IPS-18c (cell line): ENCODE results near the gene TMEM134.
"Not testable (repeated sequence)": the region's sequence is repeated elsewhere in the genome, so short reads cannot be mapped to it uniquely, and the experiment has no call there.

Experiments
- H3K4me3 ChIP-seq: 2 replicates; pipeline ENCODE4 v1.7.0; 2013; ENCODE audit warnings: low read depth, mild to moderate bottlenecking, low read length, moderate library complexity; ENCODE audit not compliant: insufficient read depth
- H3K9me3 ChIP-seq: one replicate; pipeline ENCODE4 v1.6.1; 2013; ENCODE audit warnings: mild to moderate bottlenecking, low read length, moderate library complexity; ENCODE audit not compliant: control insufficient read depth, insufficient read depth

The TMEM134 gene

GRCh38 chr11:67469508-67469811 lies 409 bp upstream of the TMEM134 start:
- Histone ChIP-seq H3K4me3 (peak overlapping the region; percentile 36; the same call in 1 of the 2 replicates), H3K9me3 (no peaks in the 10 kb centered on the region)

GRCh38 chr11:67468456-67468758 lies 644 bp downstream of the TMEM134 start:
- peak overlapping the region; percentile 81 for H3K4me3 ChIP-seq
- no peaks in the 10 kb centered on the region for H3K9me3 ChIP-seq

- Histone ChIP-seq H3K4me3 (peak overlapping the region; percentile 81), H3K9me3 (no peaks in the 10 kb centered on the region)
Observed at GRCh38 chr11:67468056-67468455, 995 bp downstream of the TMEM134 start.

GRCh38 chr11:67466962-67467771 lies 1.9 kb downstream of the TMEM134 start:
- Histone ChIP-seq H3K9me3 (no peaks in the 10 kb centered on the region), H3K4me3 (no peak overlapping the region)

- Histone ChIP-seq H3K4me3 (no peak overlapping the region), H3K9me3 (no peaks in the 10 kb centered on the region)
Observed at GRCh38 chr11:67466367-67466766, 2.7 kb downstream of the TMEM134 start.

- not testable (repeated sequence) for H3K9me3 ChIP-seq
- peak overlapping the region; percentile 76; the same call in 1 of the 2 replicates for H3K4me3 ChIP-seq
Observed at GRCh38 chr11:67465530-67465929, 3.5 kb downstream of the TMEM134 start.

GRCh38 chr11:67465189-67465510 lies 3.9 kb downstream of the TMEM134 start:
- peak overlapping the region; percentile 76 for H3K4me3 ChIP-seq
- H3K9me3 ChIP-seq = no peaks in the 10 kb centered on the region

GRCh38 chr11:67464411-67465188 lies 4.5 kb downstream of the TMEM134 start:
- no peaks in the 10 kb centered on the region for H3K9me3 ChIP-seq
- H3K4me3 ChIP-seq = peak overlapping the region; percentile 76

- Histone ChIP-seq H3K4me3 (peak overlapping the region; percentile 38; the same call in 1 of the 2 replicates), H3K9me3 (no peaks in the 10 kb centered on the region)
Observed at GRCh38 chr11:67463680-67464410, 5.2 kb downstream of the TMEM134 start.

- no peak overlapping the region for H3K4me3 ChIP-seq
- H3K9me3 ChIP-seq = no peaks in the 10 kb centered on the region
Observed at GRCh38 chr11:67463186-67463585, 5.9 kb downstream of the TMEM134 start.

- Histone ChIP-seq H3K9me3 (no peaks in the 10 kb centered on the region), H3K4me3 (no peak overlapping the region)
Observed at GRCh38 chr11:67458266-67458665, 10.8 kb downstream of the TMEM134 start.

GRCh38 chr11:67457453-67457852 lies 11.6 kb downstream of the TMEM134 start:
- H3K4me3 ChIP-seq = no peak overlapping the region
- H3K9me3 ChIP-seq = no peaks in the 10 kb centered on the region

GRCh38 chr11:67456068-67456705 lies 12.9 kb downstream of the TMEM134 start:
- no peak overlapping the region for H3K4me3 ChIP-seq
- no peaks in the 10 kb centered on the region for H3K9me3 ChIP-seq

GRCh38 chr11:67455054-67455453 lies 14.0 kb downstream of the TMEM134 start, which contains the start of gene CABP4:
Gene CABP4, plus strand, starts transcription at chr11:67455354. Its CDS starts 70 bp downstream, at chr11:67455424.
- no peaks in the 10 kb centered on the region for H3K9me3 ChIP-seq
- H3K4me3 ChIP-seq = no peak within 1 kb of the TSS

- Histone ChIP-seq H3K4me3 (no peak overlapping the region), H3K9me3 (no peaks in the 10 kb centered on the region)
Observed at GRCh38 chr11:67453816-67454732, 15.0 kb downstream of the TMEM134 start.

- Histone ChIP-seq H3K4me3 (no peak within 1 kb of the TSS), H3K9me3 (no peaks in the 10 kb centered on the region)
Observed at GRCh38 chr11:67452141-67452952, 16.7 kb downstream of the TMEM134 start, which contains the start of gene GPR152. Gene GPR152, minus strand, starts transcription at chr11:67452729. Its CDS starts 5 bp downstream, at chr11:67452724.
